Measurements from ENCODE around the gene MC2R.

MC2R gene

DNA sequence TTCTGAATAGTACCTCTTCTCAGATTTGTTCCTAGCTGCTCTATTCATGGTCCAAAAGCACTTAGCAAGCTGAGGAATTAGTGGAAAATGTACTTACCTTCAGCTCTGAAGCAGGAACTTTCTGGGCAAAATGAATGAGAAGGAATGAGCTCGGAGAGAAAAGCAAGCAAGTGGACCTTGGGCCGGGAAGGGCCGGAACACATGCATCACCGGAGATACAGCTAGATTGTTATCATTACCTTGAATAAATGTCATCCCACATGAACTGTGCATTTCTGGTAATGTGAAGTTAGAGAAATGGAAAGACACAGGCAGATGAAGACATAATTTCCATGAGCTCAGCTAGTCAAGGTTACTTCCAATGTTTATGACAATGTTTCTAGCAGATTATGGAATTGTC is at the start of gene MC2R:
Gene MC2R (minus strand): TSS at position 146 of the 400 bp plus-strand sequence. CDS start 30,018 bp downstream, outside the sequence.
- TF ChIP-seq, protein P1, sequence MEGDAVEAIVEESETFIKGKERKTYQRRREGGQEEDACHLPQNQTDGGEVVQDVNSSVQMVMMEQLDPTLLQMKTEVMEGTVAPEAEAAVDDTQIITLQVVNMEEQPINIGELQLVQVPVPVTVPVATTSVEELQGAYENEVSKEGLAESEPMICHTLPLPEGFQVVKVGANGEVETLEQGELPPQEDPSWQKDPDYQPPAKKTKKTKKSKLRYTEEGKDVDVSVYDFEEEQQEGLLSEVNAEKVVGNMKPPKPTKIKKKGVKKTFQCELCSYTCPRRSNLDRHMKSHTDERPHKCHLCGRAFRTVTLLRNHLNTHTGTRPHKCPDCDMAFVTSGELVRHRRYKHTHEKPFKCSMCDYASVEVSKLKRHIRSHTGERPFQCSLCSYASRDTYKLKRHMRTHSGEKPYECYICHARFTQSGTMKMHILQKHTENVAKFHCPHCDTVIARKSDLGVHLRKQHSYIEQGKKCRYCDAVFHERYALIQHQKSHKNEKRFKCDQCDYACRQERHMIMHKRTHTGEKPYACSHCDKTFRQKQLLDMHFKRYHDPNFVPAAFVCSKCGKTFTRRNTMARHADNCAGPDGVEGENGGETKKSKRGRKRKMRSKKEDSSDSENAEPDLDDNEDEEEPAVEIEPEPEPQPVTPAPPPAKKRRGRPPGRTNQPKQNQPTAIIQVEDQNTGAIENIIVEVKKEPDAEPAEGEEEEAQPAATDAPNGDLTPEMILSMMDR (conservative IDR thresholded peaks at IDR 0.05), result no peak

DNA sequence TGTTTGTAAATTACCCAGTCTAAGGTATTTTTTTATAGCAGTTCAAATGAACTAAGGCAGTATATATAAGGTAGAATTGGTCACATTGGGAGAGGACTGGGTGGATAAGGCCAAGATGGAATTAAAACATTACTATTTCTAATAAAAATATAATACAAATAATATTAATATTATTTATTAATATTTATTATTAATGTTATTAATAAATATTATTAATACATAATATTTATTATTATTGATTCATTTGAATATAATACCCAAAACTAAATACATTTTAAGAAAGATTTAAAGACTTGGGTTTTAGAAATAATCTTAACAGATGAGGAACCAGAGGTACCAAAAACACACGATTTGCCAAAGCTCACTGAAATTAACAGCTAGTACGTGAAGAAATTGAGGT is 30.5 kb upstream of the MC2R start:
- TF ChIP-seq, protein P1 (conservative IDR thresholded peaks at IDR 0.05), result no peak
- no peak overlapping the region for H3K27ac ChIP-seq

More for the DNA sequence above, at the start of gene MC2R:
- H3K27ac ChIP-seq, result no peak within 1 kb of the TSS

GRCh38 chr18:13943338-13943737 is 28.0 kb upstream of the MC2R start:
- TF ChIP-seq, protein P1 (conservative IDR thresholded peaks at IDR 0.05), result no peak
- H3K27ac ChIP-seq, result no peak overlapping the region

GRCh38 chr18:13940326-13940725 is 25.0 kb upstream of the MC2R start:
- TF ChIP-seq, protein P1 (conservative IDR thresholded peaks at IDR 0.05), result no peak

GRCh38 chr18:13934676-13935075 is 19.3 kb upstream of the MC2R start:
- TF ChIP-seq, protein P1 (conservative IDR thresholded peaks at IDR 0.05), result no peak
- H3K27ac ChIP-seq, result no peak overlapping the region

More at GRCh38 chr18:13940326-13940725, 25.0 kb upstream of the MC2R start:
- no peak overlapping the region for H3K27ac ChIP-seq

DNA sequence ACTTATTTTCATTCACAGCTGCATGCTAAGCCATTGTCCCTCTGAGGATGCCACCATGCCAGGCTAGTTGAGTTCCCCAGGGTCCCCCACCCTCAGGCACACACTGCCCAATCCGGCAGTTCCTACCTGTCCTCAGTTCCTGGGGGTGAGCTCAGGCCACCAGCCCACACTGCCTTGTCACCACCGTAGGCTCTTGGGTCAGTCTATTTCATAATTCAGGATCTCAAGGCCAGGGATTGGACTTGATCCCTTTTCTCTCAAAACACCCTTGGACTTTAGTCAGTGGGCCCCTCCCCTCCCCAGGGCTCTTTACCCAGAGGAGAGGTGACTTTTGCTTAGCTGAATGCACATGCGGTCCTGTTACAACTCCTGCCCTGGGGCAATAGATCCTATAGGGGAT is 18.7 kb upstream of the MC2R start:
- TF ChIP-seq, protein P1 (conservative IDR thresholded peaks at IDR 0.05), result no peak

DNA sequence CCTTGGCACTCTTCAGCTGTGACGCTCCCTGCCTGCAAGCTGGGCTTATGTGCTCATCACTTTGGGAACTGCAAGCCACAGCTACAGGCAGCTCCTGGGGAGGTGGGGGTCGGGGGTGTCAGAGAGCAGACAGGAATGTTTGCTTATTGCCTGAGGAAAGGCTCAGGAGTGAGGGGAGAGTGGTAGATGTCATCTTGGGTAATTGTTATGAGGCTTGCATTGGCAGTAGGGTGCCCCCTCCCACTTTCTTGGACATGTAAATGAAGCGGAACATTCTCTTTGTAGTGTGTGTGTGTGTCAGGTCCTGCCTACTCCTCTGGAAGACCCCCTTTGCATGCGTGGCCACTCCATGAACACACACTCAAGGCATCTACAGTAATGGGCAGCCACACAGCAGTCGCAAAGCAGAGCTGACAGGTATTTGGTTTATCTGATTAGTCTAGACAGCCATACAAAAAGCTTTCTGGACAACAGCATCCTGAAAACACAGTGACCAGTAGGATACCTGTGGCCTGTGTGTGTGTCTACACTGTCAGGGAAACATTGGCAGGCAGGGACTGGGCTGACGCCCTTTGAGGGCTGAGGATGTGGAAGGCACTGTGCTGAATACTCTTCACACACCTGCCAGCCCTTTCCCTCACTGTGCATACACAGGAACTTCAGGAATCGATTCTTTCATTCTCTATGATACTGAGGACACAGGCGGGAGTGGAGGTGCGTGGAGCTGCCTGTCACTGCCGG is 17.1 kb upstream of the MC2R start:
- H3K27ac ChIP-seq, result no peak overlapping the region
- TF ChIP-seq, protein P1 (conservative IDR thresholded peaks at IDR 0.05), result no peak

More for the DNA sequence above, 18.7 kb upstream of the MC2R start:
- no peak overlapping the region for H3K27ac ChIP-seq
